ENCODE results near the gene TULP1. TPM values are rescaled to one million over a fixed set of nuclear protein-coding genes. Genes with fewer than 3 reads are reported as not detected.

The TULP1 gene
- not detected for total RNA-seq
- long read RNA-seq, donor 1 = 0 reads
- long read RNA-seq, donor 2 = 0 reads

- no peak for ATAC-seq
- intact Hi-C loops (cut with DNase I, micrococcal nuclease) = no loop called here
- no peaks in the 10 kb centered on the region for H3K36me3 ChIP-seq (ENCODE audit: low read depth)
- TF ChIP-seq CTCF (IDR thresholded peaks at IDR 0.05) = no peak
- no peaks in the 10 kb centered on the region for H3K9me3 ChIP-seq
- no peaks in the 10 kb centered on the region for H3K4me1 ChIP-seq (ENCODE audit: low read depth)
- no peak within 1 kb of the TSS for H3K4me3 ChIP-seq
- no peak for DNase-seq
These were observed at the start of gene TULP1 for GRCh38 chr6:35512740-35513139. TULP1 (minus strand) TSS chr6:35512896; CDS start chr6:35512858, 38 bp downstream.

GRCh38 chr6:35562060-35562459 is 49.4 kb upstream of the TULP1 start:
- Histone ChIP-seq H3K9me3 (no peaks in the 10 kb centered on the region), H3K4me3 (no peak overlapping the region), H3K4me1 (ENCODE audit: low read depth) (no peaks in the 10 kb centered on the region), H3K36me3 (ENCODE audit: low read depth) (no peaks in the 10 kb centered on the region)
- no peak for ATAC-seq
- no peak for TF ChIP-seq CTCF (IDR thresholded peaks at IDR 0.05)
- DNase-seq = no peak
- intact Hi-C loops (cut with DNase I, micrococcal nuclease) = no loop called here

GRCh38 chr6:35561113-35561512 is 48.4 kb upstream of the TULP1 start:
- no peak for TF ChIP-seq CTCF (IDR thresholded peaks at IDR 0.05)
- intact Hi-C loops (cut with DNase I, micrococcal nuclease) = no loop called here
- no peaks in the 10 kb centered on the region for H3K36me3 ChIP-seq (ENCODE audit: low read depth)
- no peak for DNase-seq
- no peak for ATAC-seq
- no peaks in the 10 kb centered on the region for H3K9me3 ChIP-seq
- no peaks in the 10 kb centered on the region for H3K4me1 ChIP-seq (ENCODE audit: low read depth)
- no peak overlapping the region for H3K4me3 ChIP-seq

GRCh38 chr6:35558571-35558970 is 45.9 kb upstream of the TULP1 start:
- DNase-seq (no peak), ATAC-seq (no peak)
- no peaks in the 10 kb centered on the region for H3K36me3 ChIP-seq (ENCODE audit: low read depth)
- no peak for TF ChIP-seq CTCF (IDR thresholded peaks at IDR 0.05)
- intact Hi-C loops (cut with DNase I, micrococcal nuclease) = no loop called here
- no peak overlapping the region for H3K4me3 ChIP-seq
- H3K9me3 ChIP-seq = no peaks in the 10 kb centered on the region
- H3K4me1 ChIP-seq (ENCODE audit: low read depth) = no peaks in the 10 kb centered on the region

- no peak overlapping the region for H3K4me3 ChIP-seq
- DNase-seq (peak in 1 of 3 donors; percentile 7), ATAC-seq (no peak)
- TF ChIP-seq CTCF (IDR thresholded peaks at IDR 0.05) = no peak
- H3K36me3 ChIP-seq (ENCODE audit: low read depth) = no peaks in the 10 kb centered on the region
- no peaks in the 10 kb centered on the region for H3K4me1 ChIP-seq (ENCODE audit: low read depth)
- intact Hi-C loops (cut with DNase I, micrococcal nuclease) = no loop called here
- no peaks in the 10 kb centered on the region for H3K9me3 ChIP-seq
These were observed 44.5 kb upstream of the TULP1 start for GRCh38 chr6:35557239-35557638.

- no peak overlapping the region for H3K4me3 ChIP-seq
- no peaks in the 10 kb centered on the region for H3K4me1 ChIP-seq (ENCODE audit: low read depth)
- H3K9me3 ChIP-seq = no peaks in the 10 kb centered on the region
- intact Hi-C loops (cut with DNase I, micrococcal nuclease) = no loop called here
- ATAC-seq = no peak
- H3K36me3 ChIP-seq (ENCODE audit: low read depth) = no peaks in the 10 kb centered on the region
- no peak for DNase-seq
- TF ChIP-seq CTCF (IDR thresholded peaks at IDR 0.05) = no peak
These were observed 42.1 kb upstream of the TULP1 start for GRCh38 chr6:35554811-35555210.

All from mucosa of descending colon (tissue), 3 donors.